Spinal cord (tissue), 10 donors: Measurements from ENCODE around the gene EPHA10. TPM values are rescaled to one million over a fixed set of nuclear protein-coding genes. Genes with fewer than 3 reads are reported as not detected.

ENCODE experiments used
- DNase-seq, 6 donors: peaks; one replicate each; pipeline versions ENCODE4 v3.0.0 to v3.0.0-alpha.2; 2013 to 2015; ENCODE audit warnings: low spot score in 6 of 6, low read depth in 4 of 6
- H3K27ac ChIP-seq: one replicate; pipeline ENCODE4 v1.5.1; 2013; ENCODE audit warnings: low read depth, low read length, control low read depth
- H3K27me3 ChIP-seq: one replicate; pipeline ENCODE4 v1.6.1; 2013; ENCODE audit warnings: low read length; ENCODE audit not compliant: control insufficient read depth, insufficient read depth
- H3K36me3 ChIP-seq: one replicate; pipeline ENCODE4 v1.6.1; 2013; ENCODE audit warnings: low read length; ENCODE audit not compliant: control insufficient read depth, insufficient read depth
- H3K4me1 ChIP-seq: one replicate; pipeline ENCODE4 v1.6.1; 2013; ENCODE audit warnings: low read length; ENCODE audit not compliant: control insufficient read depth, insufficient read depth
- H3K4me3 ChIP-seq: one replicate; pipeline ENCODE4 v1.5.1; 2013; ENCODE audit warnings: low read depth, low read length, control low read depth
- H3K9me3 ChIP-seq: one replicate; pipeline ENCODE4 v1.6.1; 2013; ENCODE audit warnings: low read length; ENCODE audit not compliant: control insufficient read depth, insufficient read depth
- WGBS: methylation state at CpG from one replicate; pipeline ENCODE4 v1.1.5; 2013; ENCODE audit warnings: missing lambda C conversion rate; ENCODE audit not compliant: insufficient coverage; 5-methylcytosine and 5-hydroxymethylcytosine counted together
- polyA plus RNA-seq, 2 donors: library from polyadenylated mRNA; unstranded; fragments of 120-200 nt; gene quantifications; one replicate each; pipeline ENCODE4 v1.2.1, GENCODE V29; 2013; ENCODE audit not compliant: insufficient read length in 2 of 2
- total RNA-seq, 2 donors: library from RNA; depleted of rRNA in 1 of 2; stranded (reverse); fragments of 120-200 nt in 1 of 2; fragments of >200 nt in 1 of 2; gene quantifications; one replicate each; pipeline versions ENCODE4 v1.2.3 to v1.2.4, GENCODE V29; 2013 to 2014
- donor health status: healthy.

EPHA10 gene
- total and polyA plus RNA-seq, 4 donors: 4.8 to 21.9 (median 11.1) TPM

DNA sequence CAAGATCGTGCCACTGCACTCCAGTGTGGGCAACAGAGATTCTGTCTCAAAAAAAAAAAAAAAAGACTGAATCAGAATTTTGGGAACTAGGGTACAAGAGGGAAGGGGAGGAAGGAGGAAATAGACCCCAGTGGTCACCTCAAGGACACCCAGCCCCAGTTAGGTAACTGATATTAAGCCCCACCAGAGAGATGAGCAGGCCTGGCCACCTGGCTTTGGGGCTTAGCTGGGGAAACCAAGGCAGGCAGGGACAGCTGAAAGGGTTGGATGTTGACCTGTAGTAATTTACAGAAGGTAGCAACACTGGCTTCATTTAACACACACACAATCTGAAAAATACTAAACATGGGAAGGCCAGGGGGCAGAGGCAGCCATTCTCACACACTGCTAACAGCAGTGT is 37.5 kb upstream of the EPHA10 start:
- Histone ChIP-seq H3K4me1 (peaks cover 10% of the 10 kb centered on the region), H3K27me3 (no peaks in the 10 kb centered on the region), H3K27ac (no peak overlapping the region), H3K9me3 (no peaks in the 10 kb centered on the region), H3K36me3 (peaks cover 74% of the 10 kb centered on the region), H3K4me3 (no peak overlapping the region)
- WGBS: 83% methylated on average over 1 of the region's 1 CpG
- DNase-seq: no peak

DNA sequence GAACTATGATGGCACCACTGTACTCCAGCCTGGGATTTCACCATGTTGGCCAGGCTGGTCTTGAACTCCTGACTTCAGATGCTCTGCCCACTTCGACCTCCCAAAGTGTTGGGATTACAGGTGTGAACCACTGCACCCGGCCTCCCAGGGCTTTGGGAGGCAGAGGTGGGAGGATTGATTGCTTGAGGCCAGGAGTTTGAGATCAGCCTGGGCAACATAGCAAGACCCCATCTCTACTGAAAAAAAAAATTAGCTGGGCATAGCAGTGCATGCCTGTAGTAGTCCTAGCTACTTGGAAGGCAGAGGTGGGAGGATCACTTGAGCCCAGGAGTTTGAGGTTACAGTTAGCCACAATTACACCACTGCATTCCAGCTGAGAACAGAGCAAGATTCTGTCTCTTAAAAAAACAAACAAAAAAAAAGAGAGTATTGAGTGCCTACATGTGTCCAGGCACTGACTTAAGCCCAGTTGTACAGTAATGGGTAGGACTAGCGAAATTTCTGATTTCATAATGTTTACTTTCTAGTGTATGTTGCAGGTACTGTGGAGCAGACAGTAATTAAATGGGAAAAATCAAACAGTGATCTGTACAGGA is 32.9 kb upstream of the EPHA10 start:
- H3K36me3 ChIP-seq: peaks cover 54% of the 10 kb centered on the region
- no peak overlapping the region for H3K27ac ChIP-seq
- 93% methylated on average over 3 of the region's 3 CpGs for WGBS
- H3K9me3 ChIP-seq: no peaks in the 10 kb centered on the region
- no peak for DNase-seq
- no peak overlapping the region for H3K4me3 ChIP-seq
- H3K4me1 ChIP-seq: peaks cover 25% of the 10 kb centered on the region
- no peaks in the 10 kb centered on the region for H3K27me3 ChIP-seq

DNA sequence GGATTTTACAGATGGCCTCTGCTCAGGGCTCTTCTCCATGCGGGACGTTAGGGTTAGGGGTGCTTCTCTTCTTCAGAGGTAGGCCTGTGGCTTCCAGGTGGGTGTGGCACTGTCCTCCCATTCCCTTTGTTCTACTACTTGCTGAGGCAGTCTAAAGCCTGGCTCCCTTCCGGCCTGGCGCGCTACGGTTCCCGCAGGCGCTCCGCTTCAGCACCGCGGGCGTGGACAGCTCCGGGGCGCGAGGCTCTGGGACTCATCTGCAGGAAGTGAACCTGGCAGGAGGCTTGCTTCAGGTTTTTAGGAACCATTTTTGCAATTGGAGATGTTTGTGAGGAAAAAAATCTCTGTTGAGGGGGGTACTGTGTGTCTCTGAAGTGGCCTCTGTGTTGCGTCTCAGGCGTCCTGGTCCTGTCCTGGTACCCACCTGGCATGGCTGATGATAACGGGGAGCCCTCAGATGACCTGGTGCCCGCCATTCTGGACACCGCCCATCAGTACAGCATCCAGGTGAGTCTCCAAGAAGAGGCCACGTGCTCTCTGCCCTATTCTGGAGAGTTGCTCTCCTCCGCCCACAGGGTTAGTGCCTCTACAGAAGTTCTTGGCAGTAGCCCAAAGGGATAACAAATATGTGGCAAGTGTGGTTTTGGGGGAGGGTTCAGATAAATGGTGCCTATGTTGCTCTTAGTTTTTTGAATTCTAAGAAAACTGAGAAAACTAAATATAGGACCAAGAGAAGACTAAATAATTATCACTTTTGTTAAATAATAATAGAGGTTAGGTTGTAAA is 30.6 kb upstream of the EPHA10 start:
- Histone ChIP-seq H3K9me3 (no peaks in the 10 kb centered on the region), H3K4me3 (peak overlapping the region; percentile 29), H3K36me3 (peaks cover 39% of the 10 kb centered on the region), H3K27me3 (no peaks in the 10 kb centered on the region), H3K27ac (no peak overlapping the region), H3K4me1 (peaks cover 26% of the 10 kb centered on the region)
- DNase-seq: peak in 2 of 6 donors; percentile 29 to 60
- 31% methylated on average over 21 of the region's 22 CpGs for WGBS

- peaks cover 26% of the 10 kb centered on the region for H3K4me1 ChIP-seq
- H3K9me3 ChIP-seq: no peaks in the 10 kb centered on the region
- no peak overlapping the region for H3K27ac ChIP-seq
- WGBS: 6% methylated on average over 56 of the region's 59 CpGs
- peak overlapping the region; percentile 29 for H3K4me3 ChIP-seq
- peak in 2 of 6 donors; percentile 52 to 55 for DNase-seq
- peaks cover 31% of the 10 kb centered on the region for H3K36me3 ChIP-seq
- H3K27me3 ChIP-seq: no peaks in the 10 kb centered on the region
These were observed 29.7 kb upstream of the EPHA10 start for GRCh38 chr1:37794372-37795339.

- H3K36me3 ChIP-seq: peaks cover 23% of the 10 kb centered on the region
- H3K27ac ChIP-seq: no peak within 1 kb of the TSS
- WGBS: under 1% methylated on average over 81 of the region's 82 CpGs
- no peaks in the 10 kb centered on the region for H3K27me3 ChIP-seq
- peaks cover 26% of the 10 kb centered on the region for H3K4me1 ChIP-seq
- peak in 3 of 6 donors; percentile 46 to 88 (median 88) for DNase-seq
- H3K4me3 ChIP-seq: peak within 1 kb of the TSS; percentile 35
- H3K9me3 ChIP-seq: no peaks in the 10 kb centered on the region
These were observed 29.0 kb upstream of the EPHA10 start, which contains the start of gene MANEAL for GRCh38 chr1:37793773-37794371. Gene MANEAL, plus strand, starts transcription at chr1:37793847. Its CDS starts 336 bp downstream, at chr1:37794183.

GRCh38 chr1:37792943-37793686 is 28.2 kb upstream of the EPHA10 start:
- H3K27ac ChIP-seq: no peak overlapping the region
- 27% methylated on average over 24 of the region's 36 CpGs for WGBS
- DNase-seq: peak in 2 of 6 donors; percentile 13 to 39

DNA sequence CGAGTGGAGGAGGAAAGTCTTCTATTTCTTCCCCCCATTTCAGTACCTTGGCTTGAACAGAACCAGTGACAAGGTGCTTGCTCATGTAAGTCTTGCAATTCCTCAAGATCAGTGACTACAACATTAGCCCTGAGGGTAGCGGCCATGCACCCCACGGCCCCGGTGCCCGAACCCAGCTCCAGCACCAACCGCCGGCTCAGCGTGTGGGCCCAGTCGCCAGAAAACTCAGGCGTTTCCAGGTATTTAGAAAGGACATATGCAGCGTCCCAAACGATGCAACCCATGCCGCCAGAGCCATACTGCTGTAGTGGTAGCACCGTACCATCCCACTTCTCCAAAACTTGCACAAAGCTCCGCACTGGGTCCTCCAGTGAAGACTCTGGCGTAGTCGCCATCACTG is 17.6 kb upstream of the EPHA10 start:
- no peak overlapping the region for H3K4me3 ChIP-seq
- no peaks in the 10 kb centered on the region for H3K9me3 ChIP-seq
- WGBS: 76% methylated on average over 12 of the region's 17 CpGs
- H3K27ac ChIP-seq: no peak overlapping the region
- H3K36me3 ChIP-seq: no peaks in the 10 kb centered on the region
- peaks cover 7% of the 10 kb centered on the region for H3K27me3 ChIP-seq
- no peak for DNase-seq
- H3K4me1 ChIP-seq: no peaks in the 10 kb centered on the region

More at GRCh38 chr1:37792943-37793686, 28.2 kb upstream of the EPHA10 start:
- Histone ChIP-seq H3K4me3 (peak overlapping the region; percentile 35), H3K36me3 (peaks cover 15% of the 10 kb centered on the region), H3K9me3 (no peaks in the 10 kb centered on the region), H3K27me3 (no peaks in the 10 kb centered on the region), H3K4me1 (peaks cover 26% of the 10 kb centered on the region)

DNA sequence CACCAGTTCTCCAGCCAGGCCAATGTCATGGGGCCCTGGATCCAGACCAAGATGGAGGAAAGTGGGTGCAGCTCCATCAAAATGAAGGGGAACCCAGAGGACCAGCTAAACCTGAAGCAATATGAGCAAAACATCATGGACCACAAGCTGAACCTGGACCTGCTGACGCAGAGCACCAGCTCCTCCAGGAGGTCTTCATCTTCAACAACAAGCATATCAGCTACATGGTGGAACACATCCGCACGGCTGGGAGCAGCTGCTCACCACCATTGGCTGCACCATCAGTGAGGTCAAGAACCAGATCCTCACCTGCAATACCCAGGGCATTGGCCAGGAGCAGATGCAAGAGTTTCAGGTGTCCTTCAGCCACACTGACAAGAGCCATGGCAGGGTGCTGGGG is 13.7 kb upstream of the EPHA10 start:
- Histone ChIP-seq H3K27me3 (peaks cover 9% of the 10 kb centered on the region), H3K4me1 (no peaks in the 10 kb centered on the region), H3K27ac (no peak overlapping the region), H3K9me3 (no peaks in the 10 kb centered on the region), H3K4me3 (no peak overlapping the region), H3K36me3 (no peaks in the 10 kb centered on the region)
- WGBS: 94% methylated on average over 3 of the region's 3 CpGs
- no peak for DNase-seq
